Activated T-cell treated with anti-CD3 and anti-CD28 coated beads for 4 hours (primary cell): ENCODE results near the gene ZMYND8.
"Not testable (repeated sequence)": the region's sequence is repeated elsewhere in the genome, so short reads cannot be mapped to it uniquely, and the experiment has no call there.

ENCODE experiments used
- DNase-seq: peaks from one replicate; pipeline ENCODE4 v3.0.0-alpha.2; 2020

Gene ZMYND8

DNA sequence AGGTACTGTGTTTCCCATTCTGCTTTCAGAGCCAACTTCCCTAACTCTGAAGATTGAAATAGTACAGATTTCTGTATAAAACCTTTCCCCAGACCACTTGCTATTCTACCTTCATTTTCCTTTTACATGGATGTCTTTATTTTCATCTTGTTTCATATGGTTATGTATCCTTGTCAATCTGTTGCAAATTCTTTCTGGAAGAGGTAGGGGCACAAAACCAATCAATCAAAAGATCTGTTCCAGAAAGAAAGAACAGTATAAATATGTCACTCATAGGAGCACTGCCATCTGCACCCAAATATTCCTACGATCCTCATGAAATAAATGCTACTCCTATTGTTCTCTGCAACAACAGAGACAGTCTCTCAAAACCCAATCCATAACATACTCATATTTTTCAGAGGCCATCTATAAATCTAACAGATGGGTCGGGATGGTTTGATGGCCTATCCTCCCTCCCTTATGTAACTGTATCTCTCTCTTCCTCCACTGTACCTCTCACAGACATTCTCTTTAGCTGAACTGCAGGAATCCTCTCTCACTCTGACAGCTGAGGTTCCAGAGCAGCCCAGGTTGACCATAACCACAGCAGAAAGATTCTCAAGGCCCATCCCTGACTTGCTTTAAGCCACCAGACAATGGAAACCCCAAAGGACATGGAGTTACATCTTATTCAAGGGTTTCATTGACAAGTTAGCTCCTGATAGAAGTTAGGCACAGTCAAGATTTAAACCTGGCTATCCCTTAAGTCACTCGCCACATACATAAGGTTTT is 112.8 kb downstream of the ZMYND8 start:
- no peak for DNase-seq

DNA sequence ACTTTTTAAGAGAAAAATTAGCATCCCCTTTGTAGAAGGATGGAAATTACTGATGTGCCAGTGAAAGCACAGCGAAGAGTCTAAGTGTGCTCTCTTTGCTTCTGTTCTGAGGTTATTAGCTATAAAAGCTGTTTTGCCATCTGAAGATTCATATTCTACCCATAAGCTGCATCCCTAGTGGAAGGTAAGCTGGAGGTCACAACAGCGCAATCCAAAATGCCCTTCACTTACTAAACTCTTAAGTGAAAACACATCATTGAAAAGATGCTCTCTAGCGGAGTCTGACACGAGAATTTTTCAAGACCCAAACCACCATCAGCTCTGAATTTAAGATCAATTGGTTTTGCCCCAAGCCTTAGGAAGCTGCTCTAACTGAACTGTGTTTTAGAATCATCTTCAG is 113.5 kb downstream of the ZMYND8 start:
- DNase-seq, result no peak

DNA sequence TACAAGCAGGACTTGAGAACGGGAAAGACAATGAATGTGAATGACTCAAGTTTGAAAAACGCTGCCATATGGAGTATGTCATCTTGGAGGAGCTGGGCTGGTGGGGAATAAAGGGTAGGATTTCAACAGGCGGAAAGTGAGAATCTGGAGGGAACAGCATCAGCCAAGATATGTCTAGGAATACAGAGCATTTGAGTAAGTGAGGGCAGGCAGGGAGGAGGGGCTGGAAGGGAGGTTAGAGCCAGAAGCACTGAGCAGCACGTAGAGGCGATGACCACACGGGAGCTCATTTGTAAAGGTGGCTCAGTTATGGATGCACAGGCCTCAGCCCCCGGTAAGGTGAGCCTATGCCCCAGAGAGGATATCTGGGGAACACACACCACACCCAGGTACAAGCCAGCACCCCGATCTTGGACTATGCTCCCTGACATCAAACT is 115.1 kb downstream of the ZMYND8 start:
- no peak for DNase-seq

DNA sequence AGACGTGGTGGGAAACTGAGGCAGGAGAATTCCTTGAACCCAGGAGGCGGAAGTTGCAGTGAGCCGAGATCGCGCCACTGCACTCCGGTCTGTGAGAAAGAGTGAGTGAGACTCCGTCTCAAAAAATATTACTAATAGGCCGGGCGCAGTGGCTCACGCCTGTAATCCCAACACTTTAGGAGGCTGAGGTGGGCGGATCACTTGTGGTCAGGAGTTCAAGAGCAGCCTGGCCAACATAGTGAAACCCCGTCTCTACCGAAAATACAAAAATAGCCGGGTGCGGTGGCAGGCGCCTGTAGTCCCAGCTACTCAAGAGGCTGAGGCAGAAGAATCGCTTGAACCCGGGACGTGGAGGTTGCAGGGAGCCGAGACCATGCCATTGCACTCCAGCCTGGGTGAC is 116.4 kb downstream of the ZMYND8 start:
- DNase-seq, result not testable (repeated sequence)

DNA sequence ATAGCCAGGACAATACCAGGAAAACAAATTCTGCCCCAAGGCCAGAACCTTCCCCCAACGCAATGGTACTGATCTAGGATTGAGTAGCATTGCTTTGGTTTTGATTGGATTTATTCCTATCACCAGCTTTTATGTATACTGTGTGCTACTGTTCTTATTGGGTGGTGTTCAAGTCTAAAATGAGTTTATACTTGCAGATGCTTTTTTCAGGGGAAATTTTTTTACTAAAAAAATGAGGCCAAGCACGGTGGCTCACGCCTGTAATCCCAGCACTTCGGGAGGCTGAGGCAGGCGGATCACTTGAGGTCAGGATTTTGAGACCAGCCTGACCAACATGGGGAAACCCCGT is 116.8 kb downstream of the ZMYND8 start:
- DNase-seq, result no peak

DNA sequence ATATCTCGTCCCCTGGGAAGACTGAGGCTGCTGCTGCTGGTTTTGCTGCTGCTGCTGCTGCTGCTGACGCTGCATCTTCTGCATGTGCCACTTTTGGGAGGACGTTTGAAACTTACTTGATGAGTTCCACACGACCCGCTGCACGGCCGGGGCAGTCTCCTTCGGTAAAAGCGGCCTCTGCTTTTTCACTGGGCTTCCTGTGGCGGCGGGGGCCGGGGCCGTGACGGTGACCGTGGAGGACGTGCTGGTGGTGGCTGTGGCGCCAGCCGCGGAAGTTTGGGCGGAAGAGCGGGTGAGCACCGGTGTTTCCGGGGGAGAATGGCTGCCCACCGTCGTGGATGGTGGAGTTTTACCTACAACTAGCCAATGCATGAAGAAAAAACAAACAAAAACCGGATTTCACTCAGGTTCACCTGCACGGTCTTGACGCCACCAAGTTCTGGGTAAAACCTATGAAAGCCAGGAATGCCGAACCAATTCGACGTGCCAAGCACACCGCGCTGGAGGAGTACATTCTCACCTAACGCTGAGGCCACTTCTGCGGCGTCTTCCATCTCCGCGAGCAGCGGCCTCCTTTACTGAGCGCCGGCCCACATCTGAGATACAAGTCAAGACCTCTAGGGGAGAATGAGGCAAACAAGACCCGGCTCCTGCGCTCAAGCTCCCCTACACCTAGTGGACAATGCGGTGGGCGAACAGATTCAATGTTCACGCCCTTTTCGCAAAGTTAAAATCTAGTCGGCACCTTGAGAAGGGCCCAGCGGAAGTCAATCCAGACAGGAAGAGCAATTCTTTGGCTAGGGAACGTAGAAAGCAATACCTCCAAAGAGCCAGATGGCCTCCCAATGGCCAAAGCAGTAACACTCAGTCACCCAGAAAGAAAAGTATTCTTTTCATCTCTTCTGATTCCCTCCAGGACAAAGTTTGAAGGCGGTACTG is 117.5 kb downstream of the ZMYND8 start:
- DNase-seq, result no peak

DNA sequence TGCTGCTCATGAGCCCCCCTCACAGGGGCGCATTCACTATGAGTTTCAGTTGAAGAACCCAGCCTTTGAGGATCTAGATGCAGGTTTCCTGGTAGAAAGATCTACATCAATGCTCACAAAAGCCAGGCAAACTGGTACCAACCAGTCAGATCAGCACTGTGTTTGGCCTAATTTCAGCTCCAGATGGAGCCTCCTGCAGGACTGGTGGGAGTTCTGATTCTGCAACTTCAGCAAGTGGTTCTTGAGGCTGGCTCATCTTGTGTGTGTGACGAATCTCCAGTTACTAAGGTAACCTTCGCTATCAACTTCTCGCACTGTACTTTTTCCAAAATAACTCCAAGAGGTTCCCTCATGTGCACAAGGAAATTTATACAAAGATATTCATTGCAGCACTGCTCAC is 118.8 kb downstream of the ZMYND8 start:
- DNase-seq, result no peak

DNA sequence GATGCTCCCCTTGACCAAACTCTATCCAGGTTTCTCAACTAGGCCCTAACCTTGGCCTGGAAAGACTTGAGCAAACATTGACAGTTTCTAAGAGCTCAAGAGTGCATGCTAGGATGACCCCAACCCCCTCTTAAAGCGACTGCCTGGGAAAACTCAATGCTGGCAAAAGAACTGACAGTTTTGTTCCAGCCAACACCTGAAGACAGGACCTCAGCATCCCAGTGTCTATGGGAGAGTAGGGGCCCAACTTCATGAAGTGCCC is 119.9 kb downstream of the ZMYND8 start:
- no peak for DNase-seq

DNA sequence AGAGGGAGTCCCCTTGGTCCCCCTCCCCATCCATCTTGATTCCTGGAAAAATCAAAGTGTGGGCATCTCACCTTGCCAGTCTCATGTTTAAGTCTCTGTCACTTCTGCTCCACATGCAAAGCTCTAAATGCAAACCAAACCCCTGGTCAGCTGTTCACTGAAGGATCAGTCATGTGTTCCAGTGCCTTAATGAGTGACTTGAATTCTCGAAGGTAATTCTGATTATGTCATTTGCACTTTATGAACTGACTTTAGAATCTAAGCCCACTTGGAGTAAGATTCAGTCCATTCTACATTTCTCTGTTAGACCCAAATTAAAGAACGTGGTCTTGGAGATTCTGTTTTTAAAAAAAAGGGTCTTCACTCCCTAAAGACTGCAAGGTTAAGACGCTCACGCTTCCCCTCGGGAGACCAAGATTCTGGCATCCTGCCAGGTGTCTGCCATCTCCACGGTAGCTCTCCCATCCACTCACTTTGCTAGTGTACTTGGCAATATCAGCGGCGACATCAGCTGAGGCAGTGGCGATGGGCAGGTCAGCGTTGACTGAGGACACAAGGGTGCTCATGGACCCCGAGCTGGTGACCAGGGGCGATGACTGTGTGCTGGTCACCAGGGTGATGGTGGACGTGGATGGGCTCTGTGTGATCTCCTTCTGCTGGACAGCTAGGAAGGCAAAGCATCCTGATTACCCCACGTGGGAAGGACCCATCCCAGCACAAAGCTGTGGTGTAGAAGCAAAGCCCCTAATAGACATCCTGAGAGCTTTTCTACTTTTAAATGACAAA is 120.5 kb downstream of the ZMYND8 start:
- DNase-seq, result no peak

DNA sequence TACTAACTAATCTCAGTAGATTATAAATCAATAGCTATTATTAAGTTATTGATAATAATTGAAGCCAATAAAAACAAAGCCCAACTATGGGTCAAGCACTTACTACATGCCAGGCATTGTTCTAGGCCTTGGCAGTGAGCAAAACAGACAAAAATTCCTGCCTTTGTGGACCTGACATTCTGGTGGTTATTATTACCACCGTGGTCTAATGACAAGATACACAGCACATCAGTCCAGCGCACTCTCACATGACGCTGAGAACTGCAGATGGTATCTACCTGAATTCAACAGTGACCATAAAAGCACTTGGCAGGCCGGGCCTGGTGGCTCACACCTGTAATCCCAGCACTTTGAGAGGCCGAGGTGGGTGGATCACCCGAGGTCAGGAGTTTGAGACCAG is 121.4 kb downstream of the ZMYND8 start:
- no peak for DNase-seq

DNA sequence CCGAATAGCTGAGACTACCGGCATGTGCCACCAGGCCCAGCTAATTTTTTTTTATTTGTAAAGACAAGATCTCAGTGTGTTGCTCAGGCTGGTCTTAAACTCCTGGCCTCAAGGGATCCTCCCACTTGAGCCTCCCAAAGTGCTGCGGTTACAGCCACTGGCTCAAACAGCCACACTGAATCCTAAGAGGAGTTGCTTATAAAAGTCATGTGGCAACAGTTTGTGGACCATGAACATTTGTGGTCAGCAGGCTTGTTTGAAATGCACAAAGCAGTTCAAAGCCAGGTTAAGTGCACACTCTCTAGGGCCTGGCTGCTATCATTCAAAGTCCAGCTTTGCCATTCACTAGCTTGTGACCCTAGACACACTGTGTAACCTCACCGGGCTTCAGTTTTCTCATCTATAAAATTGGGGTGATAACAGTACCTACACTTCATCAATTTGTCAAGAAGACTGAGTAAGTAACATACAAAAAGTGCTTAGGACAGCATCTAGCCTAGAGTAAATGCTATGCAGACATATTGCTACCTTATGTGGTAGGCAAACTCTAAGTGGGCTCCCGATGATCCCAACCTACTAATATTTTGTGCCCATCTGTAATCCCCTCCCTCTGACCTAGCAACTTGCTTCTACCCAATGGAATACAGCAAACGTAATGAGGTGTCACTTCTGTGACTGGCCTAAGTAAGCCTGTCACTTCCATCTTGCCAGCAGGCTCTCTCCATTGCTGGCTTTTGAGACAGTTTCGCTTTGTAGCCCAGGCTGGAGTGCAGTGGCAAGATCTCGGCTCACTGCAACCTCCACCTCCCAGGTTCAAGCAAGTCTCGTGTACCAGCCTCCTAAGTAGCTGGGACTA is 122.9 kb downstream of the ZMYND8 start:
- DNase-seq, result no peak

DNA sequence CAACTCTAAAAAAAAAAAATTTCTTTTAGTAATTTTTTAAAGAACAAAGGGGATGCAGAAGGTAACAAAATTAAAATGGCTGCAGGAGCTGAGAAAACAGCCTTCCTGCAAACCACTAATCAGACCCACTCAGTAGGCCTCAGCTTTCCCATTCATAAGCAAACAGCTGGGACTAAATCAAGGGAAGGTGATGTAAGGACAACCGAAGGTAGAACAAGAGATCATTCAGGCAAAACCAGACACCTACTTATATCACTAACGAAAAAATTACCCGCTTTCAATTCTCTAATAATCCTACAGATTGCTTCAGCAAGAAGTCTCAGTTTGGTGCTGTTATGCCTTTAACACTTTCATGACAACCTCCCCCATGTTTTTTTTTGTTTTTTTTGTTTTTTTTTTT is 124.0 kb downstream of the ZMYND8 start:
- DNase-seq, result no peak

DNA sequence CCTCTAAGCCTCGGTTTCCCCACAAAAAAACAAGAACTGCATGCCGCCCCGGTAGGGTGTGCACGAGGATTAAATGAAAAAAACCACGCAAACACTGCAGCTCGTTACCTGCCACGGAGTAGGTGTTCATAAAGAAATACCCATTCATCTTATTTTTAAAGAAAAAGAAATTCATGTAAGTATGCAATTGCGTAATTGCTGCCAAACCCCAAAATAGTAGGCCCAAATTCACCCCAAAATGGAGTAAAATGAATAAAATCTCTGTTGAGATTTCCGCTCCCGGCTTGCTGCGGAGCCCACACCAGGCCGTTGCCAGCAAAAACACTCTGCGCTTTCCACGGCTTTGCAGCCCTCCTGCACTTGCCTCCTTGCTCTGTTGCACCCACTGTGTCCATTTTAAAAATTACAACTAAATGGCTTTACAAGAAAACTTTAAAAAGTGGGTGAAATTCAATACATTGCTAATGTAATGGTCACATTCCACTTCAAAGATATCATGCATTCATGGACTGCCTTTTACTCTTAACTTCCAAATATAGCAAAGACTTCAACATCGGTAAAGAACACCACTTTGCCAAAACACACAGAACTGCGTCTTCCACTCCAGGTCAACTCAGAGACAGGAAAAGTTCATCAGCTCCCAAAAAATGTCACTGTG is 125.0 kb downstream of the ZMYND8 start:
- no peak for DNase-seq

DNA sequence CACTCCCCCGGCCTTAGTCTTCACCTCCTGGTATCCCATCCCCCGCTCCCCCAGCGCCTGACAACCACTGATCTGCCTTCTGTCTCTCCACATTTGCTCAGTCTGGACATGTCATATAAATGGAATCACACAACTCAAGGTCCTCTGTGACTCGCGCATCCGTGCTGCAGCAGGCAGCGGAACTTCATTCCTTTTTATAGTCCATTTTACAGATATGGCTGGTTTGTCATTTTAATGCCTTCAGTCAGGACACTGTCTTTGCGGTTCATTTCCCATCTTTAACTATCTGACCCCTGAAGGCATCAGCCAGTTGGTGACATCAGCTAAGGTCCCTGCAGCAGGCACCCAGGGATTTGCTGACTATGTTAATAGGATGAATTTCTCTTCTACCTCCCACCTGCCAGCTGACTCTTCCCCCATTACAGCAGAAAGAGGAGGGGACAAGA is 125.7 kb downstream of the ZMYND8 start:
- no peak for DNase-seq

DNA sequence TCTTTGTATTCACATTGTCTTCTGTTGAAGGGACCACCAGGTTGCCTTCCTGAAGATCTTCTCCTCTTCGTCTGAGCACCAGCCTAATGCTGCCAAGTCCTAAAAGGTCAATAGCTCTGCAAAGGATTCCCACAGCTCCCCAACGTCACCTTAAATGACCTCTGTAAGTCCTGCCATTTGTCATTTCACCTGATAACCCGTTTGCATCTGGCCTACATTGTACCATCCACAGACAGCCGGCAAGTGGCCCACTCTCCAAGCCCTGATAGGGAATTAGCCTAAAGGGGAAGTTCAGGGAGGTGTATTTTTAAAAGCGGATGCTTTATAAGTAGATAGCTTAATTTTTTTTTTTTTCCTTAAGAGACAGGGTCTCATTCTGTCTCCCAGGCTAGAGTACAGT is 127.8 kb downstream of the ZMYND8 start:
- DNase-seq, result no peak

DNA sequence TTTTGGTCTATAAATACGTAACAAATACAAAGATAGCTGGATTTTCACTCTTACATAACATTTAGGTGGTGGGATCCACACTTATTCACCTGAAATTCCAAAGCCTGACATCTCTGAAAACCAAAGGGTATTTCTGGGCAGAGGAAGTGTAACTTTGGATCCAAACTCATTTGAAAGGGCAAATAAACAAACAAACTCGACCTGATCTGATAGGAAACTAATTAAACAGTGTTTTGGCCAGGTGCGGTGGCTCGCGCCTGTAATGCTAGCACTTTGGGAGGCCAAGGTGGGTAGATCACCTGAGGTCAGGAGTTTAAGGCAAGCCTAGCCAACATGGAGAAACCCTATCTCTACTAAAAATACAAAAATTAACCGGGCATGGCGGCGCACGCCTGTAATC is 128.9 kb downstream of the ZMYND8 start:
- DNase-seq, result no peak

DNA sequence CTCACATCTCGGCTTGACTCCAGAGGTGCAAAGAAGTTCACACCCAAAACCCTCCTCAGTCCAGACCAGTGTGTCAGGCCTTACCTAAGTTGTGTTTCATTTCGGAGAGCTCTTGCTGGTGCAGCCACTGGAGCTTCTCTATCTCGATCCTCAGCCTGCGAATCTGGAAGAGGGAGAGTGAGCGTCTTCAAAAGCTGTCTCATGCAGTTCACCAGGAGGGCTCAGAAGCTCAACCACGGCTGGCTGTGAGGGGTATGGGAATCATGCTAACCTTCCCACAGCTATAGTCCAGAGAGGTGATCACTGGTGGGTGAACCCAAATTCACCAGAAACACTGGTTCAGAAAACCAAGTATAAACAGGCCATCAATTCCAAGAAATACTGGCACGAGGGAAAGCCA is 129.4 kb downstream of the ZMYND8 start:
- no peak for DNase-seq

DNA sequence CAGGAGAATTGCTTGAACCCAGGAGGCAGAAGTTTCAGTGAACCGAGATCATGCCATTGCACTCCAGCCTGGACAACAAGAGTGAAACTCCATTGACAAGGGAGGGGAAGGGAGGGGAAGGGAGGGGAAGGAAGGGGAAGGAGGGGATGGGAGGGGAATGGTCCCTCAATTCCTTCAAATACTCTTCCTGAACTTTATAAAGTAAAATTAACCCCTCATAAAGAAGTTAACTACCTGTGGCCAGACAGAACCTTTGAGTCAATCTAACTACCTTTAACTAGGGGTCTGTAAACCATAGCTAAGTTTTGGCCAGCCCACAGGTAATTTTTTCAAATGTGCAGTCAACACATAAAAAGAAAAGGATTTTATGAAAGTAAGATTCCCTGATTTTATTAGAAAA is 131.0 kb downstream of the ZMYND8 start:
- no peak for DNase-seq

DNA sequence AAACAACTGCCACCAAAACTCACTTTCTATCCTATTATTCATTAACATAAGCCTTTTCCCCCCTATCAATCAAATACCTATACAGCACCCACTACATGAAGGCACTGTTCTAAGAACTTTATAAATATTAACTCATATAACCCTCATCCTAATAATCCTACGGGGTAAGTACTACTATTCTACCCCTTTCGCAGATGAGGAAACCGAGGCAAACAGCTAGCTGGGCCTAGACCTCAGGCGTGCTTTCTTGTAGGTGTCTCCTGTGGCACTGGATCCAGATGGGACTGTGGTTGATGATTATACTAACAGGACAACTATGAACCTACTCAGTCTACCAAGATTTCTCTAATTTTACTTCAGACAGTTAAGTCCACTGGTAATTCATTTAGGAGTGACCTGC is 131.6 kb downstream of the ZMYND8 start:
- DNase-seq, result no peak

DNA sequence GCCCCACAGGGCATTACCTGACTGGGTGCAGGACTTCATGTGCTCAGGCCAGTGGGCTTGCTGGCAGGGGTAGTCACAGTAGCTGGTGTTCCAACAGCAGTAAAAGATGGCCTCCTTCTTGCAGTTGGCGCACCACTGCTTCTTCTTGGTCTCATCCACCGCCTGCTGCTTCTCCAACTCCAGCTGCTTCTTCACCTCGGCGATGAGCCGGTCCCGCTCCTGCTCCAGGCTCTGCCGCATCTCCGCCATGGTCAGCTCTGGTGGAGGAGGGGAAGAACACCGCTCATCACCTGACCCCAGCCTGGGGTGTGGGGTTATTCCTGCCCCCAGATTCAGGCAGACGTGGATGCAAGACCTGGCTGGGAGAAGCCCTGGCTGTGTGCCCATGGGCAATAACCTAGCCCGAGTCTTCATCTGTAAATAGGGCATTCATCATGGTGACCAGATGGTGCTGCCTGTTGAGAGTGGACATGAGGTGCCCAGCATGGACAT is 132.2 kb downstream of the ZMYND8 start:
- DNase-seq, result no peak

DNA sequence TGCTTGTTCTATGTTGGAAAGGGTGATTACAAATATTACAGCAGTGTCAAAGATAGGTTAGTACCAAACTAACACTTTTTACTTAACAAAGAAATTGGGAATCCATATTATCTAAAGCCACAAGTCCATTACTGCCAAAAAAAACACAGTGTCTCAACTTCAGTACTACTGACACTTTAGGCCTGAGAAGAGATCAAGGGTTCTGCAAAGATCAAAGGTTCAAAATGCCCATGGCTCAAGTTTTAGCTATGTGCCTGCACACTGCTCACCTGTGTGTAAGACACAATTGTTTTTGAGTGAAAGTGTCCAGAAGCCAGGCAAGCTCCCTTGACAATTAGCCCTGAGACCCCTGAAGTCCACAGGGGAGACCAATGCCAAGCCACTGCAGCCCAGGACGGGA is 132.6 kb downstream of the ZMYND8 start:
- DNase-seq, result no peak
